ENCODE data around the gene MEGF11.

- TF ChIP-seq CTCF (IDR thresholded peaks at IDR 0.05), result no peak
- TF ChIP-seq POLR2A (IDR thresholded peaks at IDR 0.05), result no peak
Measured at GRCh38 chr15:65939901-65940617, 313.5 kb downstream of the MEGF11 start.

Data from right lobe of liver (tissue), 4 donors.